HG03442 (cell line): ENCODE results near the gene COL23A1.

Source experiments
- ATAC-seq: cut with Tn5 transposase; IDR thresholded peaks from one replicate; pipeline ENCODE4 v1.9.1; 2021; ENCODE audit warnings: mild to moderate bottlenecking, moderate library complexity; ENCODE audit not compliant: unreplicated experiment

Gene COL23A1

GRCh38 chr5:178486239-178486641 is 104.0 kb downstream of the COL23A1 start:
- no peak for ATAC-seq

GRCh38 chr5:178483620-178484019 is 106.6 kb downstream of the COL23A1 start:
- no peak for ATAC-seq

GRCh38 chr5:178479261-178479660 is 110.9 kb downstream of the COL23A1 start:
- no peak for ATAC-seq

- no peak for ATAC-seq
Measured at GRCh38 chr5:178478370-178478769, 111.8 kb downstream of the COL23A1 start.

- no peak for ATAC-seq
Measured at GRCh38 chr5:178477802-178478201, 112.4 kb downstream of the COL23A1 start.

GRCh38 chr5:178476972-178477754 is 113.0 kb downstream of the COL23A1 start:
- ATAC-seq: no peak

- no peak for ATAC-seq
Measured at GRCh38 chr5:178476531-178476930, 113.7 kb downstream of the COL23A1 start.

- no peak for ATAC-seq
Measured at GRCh38 chr5:178475422-178475821, 114.8 kb downstream of the COL23A1 start.

GRCh38 chr5:178474562-178475184 is 115.5 kb downstream of the COL23A1 start:
- ATAC-seq: no peak

- ATAC-seq: no peak
Measured at GRCh38 chr5:178473854-178474253, 116.3 kb downstream of the COL23A1 start.

GRCh38 chr5:178472138-178472537 is 118.1 kb downstream of the COL23A1 start:
- no peak for ATAC-seq

- ATAC-seq: no peak
Measured at GRCh38 chr5:178471711-178472110, 118.5 kb downstream of the COL23A1 start.

GRCh38 chr5:178470760-178471025 is 119.5 kb downstream of the COL23A1 start:
- ATAC-seq: no peak

- no peak for ATAC-seq
Measured at GRCh38 chr5:178469975-178470759, 120.0 kb downstream of the COL23A1 start.

- ATAC-seq: no peak
Measured at GRCh38 chr5:178469011-178469974, 120.9 kb downstream of the COL23A1 start.

GRCh38 chr5:178468196-178468685 is 122.0 kb downstream of the COL23A1 start:
- no peak for ATAC-seq

- ATAC-seq: no peak
Measured at GRCh38 chr5:178467568-178468195, 122.5 kb downstream of the COL23A1 start.

- no peak for ATAC-seq
Measured at GRCh38 chr5:178467205-178467567, 123.0 kb downstream of the COL23A1 start.

GRCh38 chr5:178466342-178466741 is 123.9 kb downstream of the COL23A1 start:
- no peak for ATAC-seq

GRCh38 chr5:178465861-178466288 is 124.3 kb downstream of the COL23A1 start:
- no peak for ATAC-seq
